ENCODE measurements around the gene DNAJC4. TPM values are rescaled to one million over a fixed set of nuclear protein-coding genes. Genes with fewer than 3 reads are reported as not detected.

Gene DNAJC4
- total and polyA plus RNA-seq, 9 of the 15 experiments (the other 6 are each of a cell fraction or from before 2014, with no cell fraction given) = 4.0 to 32.6 (median 19.9) TPM

GRCh38 chr11:64275031-64275800 is 44.9 kb downstream of the DNAJC4 start:
- ChIA-PET POLR2A (no interaction called here), CTCF (ENCODE audit: low intra/inter-chr PET ratio) (no interaction called here)
- no peak for ATAC-seq
- Histone ChIP-seq H3K27me3 (ENCODE audit: control insufficient read depth in 2 of 2, insufficient read depth in 2 of 2, low read length in 2 of 2) (no peaks in the 10 kb centered on the region), H3K9me3 (replicated peaks; ENCODE audit: control insufficient read depth, insufficient read depth, low read depth, low read length) (no peaks in the 10 kb centered on the region), H3K4me1 (replicated peaks in 1 of 2; ENCODE audit: control insufficient read depth in 2 of 2, insufficient read depth in 2 of 2, low read length in 2 of 2) (peaks cover 17 to 43% of the 10 kb centered on the region in 2 experiments), H2AFZ (ENCODE audit: low read depth, low read length) (no peak overlapping the region), H3K27ac (ENCODE audit: extremely low read depth, low read depth, low read length) (no peak overlapping the region; the same call in 2 of the 3 replicates), H3K9ac (ENCODE audit: insufficient read depth in 1 of 2, low read depth in 2 of 2, low read length in 2 of 2) (peak overlapping the region in 1 of 2 experiments; percentile 81; a peak in 2 of 4 replicates), H3K79me2 (ENCODE audit: control insufficient read depth, insufficient read depth, low read length) (peaks cover 35% of the 10 kb centered on the region), H3K9me1 (ENCODE audit: control insufficient read depth, insufficient read depth, low read length) (no peaks in the 10 kb centered on the region), H3K4me3 (no peak overlapping the region), H4K20me1 (replicated peaks; ENCODE audit: control insufficient read depth, insufficient read depth, low read length) (no peaks in the 10 kb centered on the region), H3K36me3 (ENCODE audit: control insufficient read depth, insufficient read depth, low read length) (peaks cover 31% of the 10 kb centered on the region; the same call in 2 of the 3 replicates), H3K4me2 (ENCODE audit: insufficient read depth, low read length) (no peak overlapping the region)
- BruUV-seq (replicated peaks) = no TSS peak
- no peak for DNase-seq (ENCODE audit: extremely low read depth in 1 of 4, low spot score in 3 of 4)
- intact Hi-C loops (cut with micrococcal nuclease) (no loop called here), in situ Hi-C loops (cut with MboI) (no loop called here)
- FAIRE-seq = no peak
- no peak for TF ChIP-seq XRCC4 (IDR thresholded peaks at IDR 0.05; ENCODE audit: extremely low read depth, insufficient read depth, insufficient read length)
- TF ChIP-seq RFX1 (IDR thresholded peaks at IDR 0.05) = peak; percentile 53; the same call in 1 of the 2 replicates
- WGBS (ENCODE audit: insufficient coverage, low coverage, missing lambda C conversion rate) = 96% methylated on average over 14 of the region's 15 CpGs

GRCh38 chr11:64275841-64276240 is 45.5 kb downstream of the DNAJC4 start:
- WGBS (ENCODE audit: insufficient coverage, low coverage, missing lambda C conversion rate) = 73% methylated on average over 2 of the region's 2 CpGs
- Histone ChIP-seq H3K9ac (ENCODE audit: insufficient read depth in 1 of 2, low read depth in 2 of 2, low read length in 2 of 2) (peak overlapping the region in 1 of 2 experiments; percentile 81; a peak in 1 of 4 replicates), H3K4me3 (no peak overlapping the region), H2AFZ (ENCODE audit: low read depth, low read length) (no peak overlapping the region), H3K36me3 (ENCODE audit: control insufficient read depth, insufficient read depth, low read length) (peaks cover 31% of the 10 kb centered on the region; the same call in 2 of the 3 replicates), H3K79me2 (ENCODE audit: control insufficient read depth, insufficient read depth, low read length) (peaks cover 33% of the 10 kb centered on the region), H3K27me3 (ENCODE audit: control insufficient read depth in 2 of 2, insufficient read depth in 2 of 2, low read length in 2 of 2) (no peaks in the 10 kb centered on the region), H3K27ac (ENCODE audit: extremely low read depth, low read depth, low read length) (peak overlapping the region; percentile 49; the same call in 1 of the 3 replicates), H3K4me1 (replicated peaks in 1 of 2; ENCODE audit: control insufficient read depth in 2 of 2, insufficient read depth in 2 of 2, low read length in 2 of 2) (peaks cover 17 to 43% of the 10 kb centered on the region in 2 experiments), H3K9me1 (ENCODE audit: control insufficient read depth, insufficient read depth, low read length) (no peaks in the 10 kb centered on the region), H3K4me2 (ENCODE audit: insufficient read depth, low read length) (no peak overlapping the region), H3K9me3 (replicated peaks; ENCODE audit: control insufficient read depth, insufficient read depth, low read depth, low read length) (no peaks in the 10 kb centered on the region), H4K20me1 (replicated peaks; ENCODE audit: control insufficient read depth, insufficient read depth, low read length) (no peaks in the 10 kb centered on the region)
- CTCF ChIA-PET (ENCODE audit: low intra/inter-chr PET ratio) = no interaction called here
- FAIRE-seq = no peak
- in situ Hi-C loops (cut with MboI) (no loop called here), intact Hi-C loops (cut with micrococcal nuclease) (no loop called here)
- POLR2A ChIA-PET = no interaction called here
- no peak for ATAC-seq
- no peak for DNase-seq (ENCODE audit: extremely low read depth in 1 of 4, low spot score in 3 of 4)
- no TSS peak for BruUV-seq (replicated peaks)
- TF ChIP-seq ARNT (IDR thresholded peaks at IDR 0.05) = no peak
